Common myeloid progenitor, CD34-positive (primary cell): ENCODE data around the gene TRABD.
"Not testable (repeated sequence)": the region's sequence is repeated elsewhere in the genome, so short reads cannot be mapped to it uniquely, and the experiment has no call there.

ENCODE experiments used
- CTCF ChIA-PET: fragments of 350-600 bp; sonication (Branson Sonifier 250); formaldehyde crosslinking; loops from one replicate; lab custom pipeline; 2021; ENCODE audit warnings: antibody characterized with exemption; lab: Charles Lee
- POLR2A ChIA-PET: fragments of 350-600 bp; sonication (Branson Sonifier 250); formaldehyde crosslinking; loops from one replicate; lab custom pipeline; 2021; ENCODE audit warnings: antibody characterized with exemption; lab: Charles Lee
- DNase-seq, 3 donors: peaks; one replicate each; pipeline versions ENCODE4 v3.0.0 to v3.0.0-alpha.2; 2013
- H3K27ac ChIP-seq, 2 experiments: 1 replicate in 1 of 2; 2 replicates in 1 of 2; pipeline ENCODE4 v1.7.0; 2013; ENCODE audit warnings: inconsistent platforms in 2 of 2, low read length in 2 of 2, mild to moderate bottlenecking in 2 of 2, low read depth in 1 of 2, moderate library complexity in 1 of 2; ENCODE audit not compliant: severe bottlenecking in 2 of 2, insufficient read depth in 1 of 2, poor library complexity in 1 of 2
- H3K27me3 ChIP-seq, 5 experiments: replicated peaks in 2 of 5; 1 replicate in 3 of 5; 2 replicates in 2 of 5; pipeline versions ENCODE4 v1.6.1 to v1.7.0; 2013; ENCODE audit warnings: low read length in 4 of 5, mild to moderate bottlenecking in 2 of 5, moderate library complexity in 2 of 5, inconsistent platforms in 1 of 5; ENCODE audit not compliant: insufficient read depth in 5 of 5, control insufficient read depth in 4 of 5
- H3K36me3 ChIP-seq, 4 experiments: 1 replicate in 2 of 4; 2 replicates in 2 of 4; pipeline versions ENCODE4 v1.6.1 to v1.7.0; 2013; ENCODE audit warnings: low read length in 3 of 4, control low read depth in 1 of 4, mild to moderate bottlenecking in 1 of 4; ENCODE audit not compliant: control insufficient read depth in 4 of 4, insufficient read depth in 4 of 4
- H3K4me1 ChIP-seq, 4 experiments: 1 replicate in 3 of 4; 2 replicates in 1 of 4; pipeline versions ENCODE4 v1.6.1 to v1.7.1; 2013; ENCODE audit warnings: low read length in 3 of 4, mild to moderate bottlenecking in 3 of 4, control low read depth in 1 of 4, inconsistent platforms in 1 of 4, moderate library complexity in 1 of 4; ENCODE audit not compliant: control insufficient read depth in 4 of 4, insufficient read depth in 4 of 4; ENCODE audit errors: control extremely low read depth in 1 of 4
- H3K4me3 ChIP-seq, 7 experiments: 1 replicate in 4 of 7; 2 replicates in 3 of 7; pipeline versions ENCODE4 v1.5.1 to v1.7.0; 2013; ENCODE audit warnings: mild to moderate bottlenecking in 7 of 7, low read length in 6 of 7, moderate library complexity in 6 of 7, inconsistent platforms in 2 of 7, low read depth in 2 of 7, control low read depth in 1 of 7; ENCODE audit not compliant: insufficient read depth in 4 of 7, control insufficient read depth in 1 of 7; ENCODE audit errors: extremely low read depth in 1 of 7
- H3K9me3 ChIP-seq, 5 experiments: 1 replicate in 4 of 5; 2 replicates in 1 of 5; pipeline versions ENCODE4 v1.6.1 to v1.7.1; 2013; ENCODE audit warnings: low read length in 4 of 5, mild to moderate bottlenecking in 2 of 5, inconsistent platforms in 1 of 5, low read depth in 1 of 5, moderate library complexity in 1 of 5; ENCODE audit not compliant: control insufficient read depth in 4 of 5, insufficient read depth in 2 of 5; ENCODE audit errors: control extremely low read depth in 1 of 5
- WGBS: methylation state at CpG from one replicate; pipeline ENCODE4 v1.1.5; 2013; ENCODE audit not compliant: insufficient coverage; 5-methylcytosine and 5-hydroxymethylcytosine counted together

TRABD gene

GRCh38 chr22:50146439-50147238 lies 39.1 kb upstream of the TRABD start:
- POLR2A ChIA-PET: no interaction called here
- Histone ChIP-seq H3K27ac (no peak overlapping the region), H3K4me1 (peaks cover 0 to 12% (median 7%) of the 10 kb centered on the region in 4 experiments), H3K9me3 (no peaks in the 10 kb centered on the region), H3K36me3 (no peaks in the 10 kb centered on the region), H3K4me3 (no peak overlapping the region), H3K27me3 (no peaks in the 10 kb centered on the region)
- CTCF ChIA-PET: interaction anchor here (0.9 to 2.3 kb wide), 8 partner anchors 8 to 90 kb away, joined by 3 to 8 read pairs (median 3); no protein-coding TSS in a partner anchor
- peak in 2 of 3 donors; percentile 35 to 47 for DNase-seq
- 92% methylated on average over 24 of the region's 27 CpGs for WGBS

- WGBS: 94% methylated on average over 11 of the region's 26 CpGs
- not testable (repeated sequence) for H3K4me3 ChIP-seq, H3K9me3 ChIP-seq, DNase-seq, H3K36me3 ChIP-seq, H3K27ac ChIP-seq, H3K27me3 ChIP-seq
- CTCF ChIA-PET: interaction anchor here (0.5 to 4.2 kb wide), 16 partner anchors 8 to 217 kb away, joined by 3 to 26 read pairs (median 4); no protein-coding TSS in a partner anchor
- H3K4me1 ChIP-seq: peaks cover 0 to 12% (median 7%) of the 10 kb centered on the region in 4 experiments
- POLR2A ChIA-PET: interaction anchor here (1.9 kb wide), 1 partner anchor 44 kb away, joined by 6 read pairs; no protein-coding TSS in a partner anchor
Measured at GRCh38 chr22:50147258-50148165, 38.2 kb upstream of the TRABD start.

GRCh38 chr22:50148166-50148500 lies 37.6 kb upstream of the TRABD start:
- POLR2A ChIA-PET: interaction anchor here (0.8 to 1.9 kb wide), 2 partner anchors 44 to 212 kb away, joined by 3 to 6 read pairs; no protein-coding TSS in a partner anchor
- Histone ChIP-seq H3K4me1 (peaks cover 0 to 12% (median 7%) of the 10 kb centered on the region in 4 experiments), H3K36me3 (no peaks in the 10 kb centered on the region), H3K9me3 (no peaks in the 10 kb centered on the region), H3K27ac (no peak overlapping the region), H3K4me3 (no peak overlapping the region), H3K27me3 (no peaks in the 10 kb centered on the region)
- CTCF ChIA-PET: interaction anchor here (1.0 to 4.2 kb wide), 14 partner anchors 9 to 217 kb away, joined by 3 to 26 read pairs (median 7); no protein-coding TSS in a partner anchor
- DNase-seq: no peak
- WGBS: 90% methylated on average over 12 of the region's 12 CpGs

GRCh38 chr22:50148991-50149721 lies 36.6 kb upstream of the TRABD start:
- peaks cover 0 to 12% (median 7%) of the 10 kb centered on the region in 4 experiments for H3K4me1 ChIP-seq
- CTCF ChIA-PET: interaction anchor here (0.6 to 4.2 kb wide), 23 partner anchors 10 to 218 kb away, joined by 3 to 26 read pairs (median 6); no protein-coding TSS in a partner anchor
- H3K36me3 ChIP-seq: no peaks in the 10 kb centered on the region
- H3K9me3 ChIP-seq: no peaks in the 10 kb centered on the region
- no peaks in the 10 kb centered on the region for H3K27me3 ChIP-seq
- peak; percentile 78 to 88 (median 86) for DNase-seq
- WGBS: 22% methylated on average over 19 of the region's 22 CpGs
- peak overlapping the region in 1 of 7 experiments; percentile 16 for H3K4me3 ChIP-seq
- no peak overlapping the region for H3K27ac ChIP-seq
- POLR2A ChIA-PET: interaction anchor here (0.6 to 1.9 kb wide), 4 partner anchors 43 to 213 kb away, joined by 3 to 6 read pairs (median 4); no protein-coding TSS in a partner anchor

GRCh38 chr22:50150161-50151129 lies 35.3 kb upstream of the TRABD start:
- no peak overlapping the region for H3K27ac ChIP-seq
- WGBS: 96% methylated on average over 34 of the region's 35 CpGs
- CTCF ChIA-PET: interaction anchor here (1.0 to 4.2 kb wide), 14 partner anchors 12 to 91 kb away, joined by 3 to 26 read pairs (median 4); no protein-coding TSS in a partner anchor
- no peaks in the 10 kb centered on the region for H3K36me3 ChIP-seq
- POLR2A ChIA-PET: interaction anchor here (0.6 to 1.3 kb wide), 2 partner anchors 44 to 151 kb away, joined by 3 read pairs; no protein-coding TSS in a partner anchor
- no peaks in the 10 kb centered on the region for H3K27me3 ChIP-seq
- peaks cover 0 to 12% (median 7%) of the 10 kb centered on the region in 4 experiments for H3K4me1 ChIP-seq
- no peaks in the 10 kb centered on the region for H3K9me3 ChIP-seq
- DNase-seq: no peak
- H3K4me3 ChIP-seq: no peak overlapping the region
